Stimulated activated CD8-positive, alpha-beta memory T cell treated with anti-CD3 and anti-CD28 coated beads, Interleukin-2, amount 100 ng/mL, for 1 hour (primary cell): ENCODE results near the gene TPX2.

Experiments
- DNase-seq, 2 donors: peaks; one replicate each; pipeline ENCODE4 v3.0.0-alpha.2; 2020; ENCODE audit warnings: low read depth in 2 of 2

Gene TPX2

DNA sequence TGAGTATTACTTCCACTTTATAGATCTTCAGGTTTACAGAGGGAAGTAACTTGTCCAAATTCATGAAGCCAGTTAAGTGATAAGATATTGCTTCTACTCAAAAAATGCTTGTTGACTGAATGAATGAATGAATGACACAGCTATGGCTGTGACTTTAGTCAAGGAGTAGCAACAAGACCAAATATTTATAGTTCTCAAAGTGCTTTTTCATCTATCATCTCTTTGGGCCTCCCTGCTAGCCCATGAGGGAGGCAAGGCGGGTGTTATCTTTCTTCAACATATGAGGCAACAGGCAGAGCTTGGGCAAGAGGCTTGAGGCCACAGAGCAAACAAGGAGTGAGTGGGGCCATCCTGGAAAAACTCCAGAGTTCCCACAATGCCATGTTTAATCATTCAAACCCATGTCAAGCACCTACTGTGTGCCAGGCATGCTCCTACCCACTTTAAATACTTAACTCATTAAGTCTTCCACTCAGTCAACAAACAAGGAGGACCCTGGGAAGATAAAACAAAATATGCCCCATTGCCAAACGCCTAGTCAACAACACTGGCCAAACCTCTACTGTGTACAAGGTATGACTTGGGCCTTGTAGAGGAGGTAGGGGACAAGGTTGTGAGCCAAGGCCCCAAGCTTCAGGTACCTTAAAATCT is 32.4 kb upstream of the TPX2 start:
- DNase-seq, result no peak

DNA sequence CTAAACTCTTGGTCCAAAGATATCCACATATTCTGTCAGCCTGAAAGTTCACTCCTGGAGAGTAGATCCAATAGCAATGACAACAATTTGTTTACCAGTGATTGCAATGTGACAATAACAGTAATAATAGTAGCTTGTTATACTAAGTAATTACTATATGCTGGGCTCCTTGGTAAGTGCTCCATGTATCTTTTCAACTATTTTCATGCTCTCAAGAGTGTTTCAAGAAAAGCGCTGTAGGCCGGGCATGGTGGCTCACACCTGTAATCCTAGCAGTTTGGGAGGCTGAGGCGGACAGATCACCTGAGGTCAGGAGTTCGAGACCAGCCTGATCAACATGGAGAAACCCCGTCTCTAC is 31.9 kb upstream of the TPX2 start:
- no peak for DNase-seq

DNA sequence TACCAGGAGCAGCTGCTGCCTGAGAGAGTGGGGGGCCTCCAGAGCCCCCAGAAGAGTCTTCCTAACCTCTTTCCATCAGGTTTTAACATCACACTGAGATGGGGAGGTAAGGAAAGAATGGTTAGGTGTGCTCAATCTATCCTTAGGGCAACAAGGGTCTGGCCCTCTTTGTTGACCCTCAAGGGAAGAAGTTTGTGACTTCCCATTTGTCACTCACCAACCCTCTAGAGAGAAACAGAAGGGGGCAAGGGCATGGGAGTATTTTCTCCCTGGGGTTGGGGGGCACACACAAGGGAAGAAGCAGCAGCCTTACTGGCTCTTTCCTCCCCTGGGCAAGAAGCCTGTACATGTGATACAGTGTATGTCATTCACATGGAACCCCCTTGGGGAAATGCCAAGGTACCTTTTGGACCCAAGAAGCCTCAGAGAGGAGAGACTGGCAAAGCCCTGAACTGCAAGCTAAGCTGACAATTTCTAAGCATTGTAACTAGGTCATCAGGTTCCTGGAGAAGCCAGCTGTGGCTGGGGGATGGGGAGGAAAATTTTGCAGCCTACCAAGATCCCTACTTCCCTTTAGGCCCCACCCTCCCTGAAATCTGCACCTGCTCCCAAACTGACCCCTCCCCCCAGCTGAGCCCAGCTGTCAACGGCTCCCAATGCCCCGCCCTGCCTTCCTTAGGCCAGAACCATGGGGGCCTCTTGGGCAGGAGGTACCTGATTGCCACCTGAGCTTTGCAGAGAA is 30.9 kb upstream of the TPX2 start:
- no peak for DNase-seq

DNA sequence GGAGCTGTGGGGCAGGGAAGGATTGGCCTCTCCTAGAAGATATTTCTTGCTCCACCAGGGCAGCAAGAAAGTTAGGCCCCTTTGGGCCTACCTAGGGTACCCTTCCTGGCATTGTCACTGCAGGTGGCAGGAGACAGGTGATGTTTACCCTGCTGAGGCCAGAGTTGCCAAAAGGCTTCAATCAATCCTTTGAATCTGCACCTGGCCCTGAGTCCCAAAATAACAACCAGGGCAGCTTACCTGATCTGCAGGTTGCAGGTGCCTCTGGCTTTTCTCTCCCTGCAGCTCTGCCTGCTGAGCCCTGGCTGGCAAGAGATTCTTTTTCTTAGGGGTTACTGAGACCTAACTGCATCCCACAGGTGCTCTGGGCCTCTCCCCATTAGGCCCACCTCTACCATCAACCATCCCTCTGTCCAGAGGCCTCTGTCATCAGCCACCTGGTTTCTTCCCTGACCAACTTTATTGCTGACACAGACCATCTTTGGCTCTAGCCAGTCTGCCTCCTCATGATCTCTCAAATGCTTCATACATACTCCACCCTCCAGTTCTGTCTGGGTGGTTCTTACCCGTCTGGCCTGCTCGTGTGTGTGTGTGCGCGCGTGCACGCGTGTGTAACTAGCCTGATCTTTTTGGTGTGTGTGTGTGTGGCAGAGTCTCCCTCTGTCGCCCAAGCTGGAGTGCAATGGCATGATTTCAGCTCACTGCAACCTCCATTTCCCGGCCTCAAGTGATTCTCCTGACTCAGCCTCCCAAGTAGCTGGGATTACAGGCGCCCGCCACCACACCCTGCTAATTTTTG is 30.2 kb upstream of the TPX2 start:
- DNase-seq, result no peak

DNA sequence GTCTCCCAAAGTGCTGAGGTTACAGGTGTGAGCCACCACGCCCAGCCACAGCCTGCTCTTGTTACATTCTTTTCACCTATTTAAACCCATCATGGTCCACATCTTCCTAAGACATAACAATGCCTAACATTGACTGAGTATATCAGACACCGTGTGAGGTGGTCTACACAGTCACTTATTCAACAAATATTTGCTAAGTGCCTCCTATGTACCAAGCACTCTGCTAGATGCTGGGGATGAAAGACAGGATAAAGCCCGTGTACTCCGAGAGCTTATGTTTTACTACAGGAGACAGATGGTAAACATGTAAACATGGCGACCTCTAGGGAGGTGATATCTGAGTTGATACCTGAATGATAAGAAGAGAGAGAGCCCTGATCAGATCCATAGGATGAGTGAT is 29.2 kb upstream of the TPX2 start:
- no peak for DNase-seq

DNA sequence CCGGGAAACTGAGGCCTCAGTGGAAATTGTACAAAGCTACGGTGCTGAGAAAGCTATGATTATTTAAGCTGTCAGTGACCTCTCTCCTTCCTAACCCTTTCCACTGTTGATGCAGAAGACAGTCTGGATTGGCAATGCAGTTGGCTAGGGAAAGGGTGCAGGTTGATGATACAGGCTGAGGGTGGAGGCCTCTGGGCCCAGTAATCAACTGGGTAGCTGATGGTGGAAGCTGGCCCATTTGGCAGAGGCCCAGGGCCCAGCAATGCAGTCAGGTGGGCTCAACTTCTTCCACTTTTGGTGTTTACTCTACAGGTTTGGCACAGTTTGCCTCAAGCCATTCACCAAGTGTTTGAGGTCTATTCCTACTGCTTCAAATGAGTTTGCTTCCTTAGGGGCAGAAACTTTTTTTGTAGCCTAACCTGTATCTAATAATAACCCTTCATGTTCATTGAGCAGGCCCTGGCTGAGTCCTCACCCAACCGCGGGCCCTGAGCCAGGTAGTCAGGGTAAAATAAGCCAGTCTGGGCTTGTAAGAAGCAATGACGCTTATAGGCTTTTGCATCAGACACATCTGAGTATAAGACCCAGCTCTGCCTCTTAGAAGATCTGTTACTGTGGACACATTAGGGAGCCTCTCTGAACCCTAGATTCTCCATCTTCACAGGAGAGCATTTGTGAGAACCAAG is 28.5 kb upstream of the TPX2 start:
- no peak for DNase-seq

DNA sequence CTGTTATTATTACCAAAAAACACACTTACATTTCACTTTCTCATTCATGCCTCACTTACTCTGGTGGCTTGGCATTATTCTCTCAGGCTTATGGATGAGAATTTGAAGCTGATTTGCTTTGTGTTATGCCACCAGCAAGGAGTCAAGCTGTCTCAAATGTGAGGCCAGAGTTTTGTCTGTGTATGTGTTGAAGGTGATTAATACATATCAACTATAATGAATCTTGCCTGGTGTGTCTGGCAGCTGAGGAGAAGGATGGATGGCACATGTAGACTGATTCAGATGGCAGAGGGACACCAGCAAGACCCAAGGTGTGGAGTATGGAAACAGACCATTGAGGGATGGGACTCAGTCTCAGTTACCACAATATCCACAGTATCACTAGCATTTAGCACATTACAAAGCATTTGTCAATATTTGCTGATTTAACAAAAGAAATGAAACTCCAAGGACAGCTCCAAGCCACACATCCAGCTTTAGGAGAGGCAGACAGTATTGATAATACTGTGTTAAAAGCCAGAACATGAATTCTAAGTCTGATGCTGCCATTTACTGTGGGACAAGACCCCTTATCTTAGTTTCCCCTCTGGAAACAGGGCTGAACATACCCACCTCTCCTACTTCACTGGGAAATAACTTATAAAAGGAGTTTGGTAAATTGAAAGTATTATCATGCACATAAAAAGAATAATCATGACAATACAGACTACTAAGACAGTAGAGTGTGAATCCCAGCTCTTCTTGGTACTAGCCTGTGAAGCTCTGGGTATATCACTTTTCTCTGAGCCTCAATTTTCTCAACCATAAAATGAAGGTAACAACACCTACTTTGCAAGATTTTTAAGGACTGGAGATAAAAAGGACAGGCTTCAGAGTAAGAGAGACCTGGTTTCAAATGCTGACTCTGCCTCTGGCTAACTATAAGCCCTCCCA is 27.6 kb upstream of the TPX2 start:
- DNase-seq, result no peak

DNA sequence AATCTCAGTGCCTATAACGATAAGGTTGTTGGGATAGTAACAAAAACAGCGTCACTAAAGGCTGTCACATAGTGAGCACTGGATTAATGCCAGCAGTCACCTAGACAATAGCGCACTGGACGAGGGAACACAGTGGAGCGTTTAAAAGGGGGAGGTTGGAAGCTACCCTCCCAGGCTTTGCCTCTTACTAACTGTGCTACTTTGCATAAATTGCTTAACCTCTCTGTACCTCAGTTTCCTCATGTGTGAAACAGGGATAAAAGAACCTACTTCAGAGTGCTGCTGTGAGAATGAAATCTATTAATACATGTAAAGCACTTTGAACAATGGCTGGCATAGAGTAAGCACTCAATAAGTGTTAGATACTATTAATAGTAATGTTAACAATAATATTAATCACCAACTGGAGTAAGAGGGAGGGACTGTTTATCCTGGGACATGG is 27.0 kb upstream of the TPX2 start:
- no peak for DNase-seq

DNA sequence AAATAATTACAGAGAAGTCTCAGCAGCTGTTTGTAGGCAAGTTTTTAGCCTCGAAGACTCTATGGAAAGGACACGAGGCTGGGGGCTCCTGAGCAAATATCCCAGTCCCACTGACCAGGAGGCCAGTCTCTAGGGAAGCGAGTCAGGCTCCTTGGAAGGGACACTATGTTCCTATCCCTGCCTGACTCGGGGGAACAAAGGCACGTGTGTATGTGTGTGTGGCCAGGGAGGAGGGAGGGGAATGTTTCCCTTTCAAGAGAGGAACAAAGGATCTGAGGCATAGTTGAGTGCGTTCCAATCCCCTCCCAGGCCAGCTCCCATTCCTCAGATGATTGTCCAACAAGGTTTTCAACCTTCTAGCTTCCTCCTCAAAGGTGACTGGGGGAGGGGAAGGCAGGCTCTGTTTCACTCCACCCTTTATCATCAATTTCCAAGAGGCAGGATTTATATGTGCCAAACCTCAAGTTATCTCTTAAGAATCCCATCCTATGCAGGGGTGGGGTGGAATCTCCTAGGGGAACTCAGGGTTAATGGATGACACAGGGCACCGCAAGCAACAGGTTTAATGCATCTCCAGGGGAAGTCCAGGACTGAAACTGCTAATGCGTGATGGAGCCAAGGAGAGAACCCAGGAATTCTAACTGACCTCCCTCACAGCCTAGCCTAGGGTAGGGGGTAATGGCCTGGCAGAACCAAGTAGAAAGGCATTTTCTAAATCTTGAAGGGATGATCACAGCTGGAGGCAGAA is 26.4 kb upstream of the TPX2 start:
- no peak for DNase-seq

DNA sequence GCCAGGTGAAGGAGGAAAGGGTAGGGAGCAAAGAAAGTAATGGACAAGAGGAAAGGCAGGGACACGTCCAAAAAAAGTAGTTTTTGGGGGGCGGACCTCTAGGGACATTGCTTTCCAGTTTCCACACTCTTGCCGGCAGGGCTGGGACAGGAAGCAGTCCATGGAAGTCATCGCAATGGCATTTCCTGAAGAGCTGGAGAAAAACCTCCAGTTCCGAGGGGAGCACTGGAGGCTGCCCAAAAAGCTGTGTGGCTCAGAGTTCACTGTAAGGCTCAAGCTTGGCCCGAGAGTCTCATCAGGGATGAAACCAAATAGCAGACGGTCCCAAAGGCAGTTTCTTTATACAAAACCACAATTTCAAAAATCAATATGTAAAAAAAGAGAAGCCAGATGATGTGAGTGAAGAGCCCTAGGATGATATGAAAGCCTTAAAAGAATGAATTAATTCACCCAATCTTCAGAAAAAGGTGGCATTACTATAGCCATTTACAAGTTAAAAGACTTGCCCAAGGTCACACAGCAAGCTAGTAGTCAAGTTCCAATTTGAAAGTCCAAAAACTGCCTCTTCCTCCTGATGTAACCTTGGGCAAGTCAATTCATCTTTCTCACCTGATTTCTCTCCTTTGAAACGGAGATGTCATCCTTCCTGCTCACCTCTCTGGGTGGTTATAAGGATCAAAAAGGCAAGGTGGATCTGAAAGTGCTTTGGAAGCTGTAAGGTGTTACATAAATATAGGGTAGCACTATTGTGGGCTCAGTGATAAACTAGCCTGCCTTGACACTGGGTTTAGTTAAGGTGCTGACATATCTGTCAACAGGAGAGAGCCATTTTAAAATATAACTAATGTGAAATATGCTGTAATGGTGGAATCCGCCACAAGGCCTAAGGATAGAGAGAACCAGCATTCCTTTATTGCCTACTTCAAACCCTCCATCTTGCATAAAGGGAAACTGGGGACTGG is 25.5 kb upstream of the TPX2 start:
- DNase-seq, result no peak

DNA sequence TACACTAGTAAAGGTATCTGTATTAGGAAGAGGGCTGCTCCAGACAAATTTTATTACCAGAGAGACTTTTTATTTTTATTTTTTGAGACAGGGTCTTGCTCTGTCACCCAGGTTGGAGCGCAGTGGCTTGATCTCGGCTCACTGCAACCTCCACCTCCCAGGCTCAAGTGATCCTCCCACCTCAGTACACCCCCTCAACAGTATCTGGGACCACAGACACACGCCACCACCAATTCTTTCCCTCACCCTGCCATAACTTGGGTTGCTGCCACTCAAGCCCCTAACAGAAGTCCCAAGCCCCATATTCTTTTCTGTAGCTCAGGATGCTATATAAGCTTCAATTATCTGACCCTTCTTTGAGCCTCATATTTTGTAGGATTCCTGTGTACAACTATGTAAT is 23.3 kb upstream of the TPX2 start:
- DNase-seq, result no peak

DNA sequence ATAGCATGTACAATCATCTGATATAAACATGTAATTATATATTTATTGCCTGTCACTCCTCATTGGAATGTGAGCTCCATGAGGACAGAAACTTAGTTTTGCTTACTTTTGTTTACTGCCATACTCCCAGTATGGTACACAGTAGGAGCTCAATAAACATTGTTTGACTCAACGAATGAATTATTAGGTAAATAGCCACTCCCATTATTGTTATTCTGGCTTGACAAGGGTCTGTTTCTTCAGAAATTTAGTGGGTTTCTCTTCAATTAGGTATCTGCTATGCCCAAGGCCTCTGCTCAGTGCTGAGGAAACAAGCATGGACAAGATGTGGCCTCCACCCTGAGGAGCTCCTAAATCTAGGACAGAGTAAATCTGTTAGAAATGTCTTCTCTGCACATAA is 22.7 kb upstream of the TPX2 start:
- DNase-seq, result no peak

DNA sequence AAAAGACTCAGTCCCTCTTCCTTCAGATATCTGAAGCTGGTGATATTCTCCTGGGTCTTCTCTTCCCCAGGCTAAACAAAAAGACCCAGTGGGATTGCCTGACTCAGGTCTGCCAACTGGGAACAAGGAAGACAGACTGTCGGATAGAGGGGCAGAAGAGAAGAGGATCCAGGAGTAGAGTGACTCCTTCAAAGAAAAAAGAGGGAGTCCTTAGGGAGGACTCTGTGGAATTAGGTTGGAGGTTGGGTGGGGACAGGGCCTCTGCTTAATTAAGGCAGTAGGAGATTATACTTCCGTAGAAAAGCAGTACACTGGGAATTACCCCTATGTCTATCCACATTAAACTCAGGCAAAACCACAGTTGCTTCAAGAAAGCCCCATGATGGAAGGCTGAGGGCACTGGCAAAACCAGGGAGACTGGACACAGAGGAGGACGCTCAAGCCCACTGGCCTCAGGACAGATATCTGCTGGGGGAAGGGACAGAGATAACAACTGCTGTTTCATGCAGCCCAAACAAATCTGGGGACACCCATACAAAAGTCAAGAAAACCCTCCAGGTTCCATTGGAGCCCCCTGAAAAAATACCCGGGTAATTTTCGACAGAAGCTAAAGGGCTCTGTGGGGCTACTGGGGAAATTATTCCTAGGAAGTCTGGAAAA is 22.1 kb upstream of the TPX2 start:
- no peak for DNase-seq

DNA sequence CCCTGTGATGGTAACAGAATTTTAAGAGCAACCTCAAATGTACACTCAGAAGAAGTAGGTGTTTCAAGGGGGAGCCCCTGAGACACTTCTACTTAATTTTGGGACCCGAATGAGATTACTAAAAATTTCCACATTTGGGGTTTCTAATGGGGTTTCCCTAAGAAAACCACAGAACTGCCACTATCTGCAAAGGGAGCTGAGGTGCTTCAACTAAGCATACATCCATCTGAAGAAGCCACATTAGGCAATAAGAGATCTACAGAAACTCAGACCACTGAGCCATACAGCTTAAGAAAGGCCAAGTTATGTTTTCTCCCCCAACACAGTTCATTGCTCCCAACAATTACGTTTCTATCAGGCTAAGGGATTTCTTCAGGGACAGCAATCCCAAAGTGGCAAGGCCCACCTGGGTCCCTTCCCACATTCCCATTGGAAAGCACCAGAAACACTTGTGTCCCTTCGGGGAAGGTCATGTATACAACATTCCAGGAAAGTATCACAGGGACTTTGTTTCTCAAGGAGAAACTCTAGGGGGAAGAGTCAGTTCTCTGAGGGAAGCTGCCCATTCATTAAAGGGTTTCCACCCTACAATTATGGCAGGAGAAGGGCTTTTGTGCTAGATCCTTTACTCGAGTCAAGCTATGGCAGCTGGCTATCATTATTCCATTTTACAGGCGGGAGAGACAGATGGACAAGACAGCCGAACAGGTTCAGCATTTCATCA is 21.4 kb upstream of the TPX2 start:
- no peak for DNase-seq

DNA sequence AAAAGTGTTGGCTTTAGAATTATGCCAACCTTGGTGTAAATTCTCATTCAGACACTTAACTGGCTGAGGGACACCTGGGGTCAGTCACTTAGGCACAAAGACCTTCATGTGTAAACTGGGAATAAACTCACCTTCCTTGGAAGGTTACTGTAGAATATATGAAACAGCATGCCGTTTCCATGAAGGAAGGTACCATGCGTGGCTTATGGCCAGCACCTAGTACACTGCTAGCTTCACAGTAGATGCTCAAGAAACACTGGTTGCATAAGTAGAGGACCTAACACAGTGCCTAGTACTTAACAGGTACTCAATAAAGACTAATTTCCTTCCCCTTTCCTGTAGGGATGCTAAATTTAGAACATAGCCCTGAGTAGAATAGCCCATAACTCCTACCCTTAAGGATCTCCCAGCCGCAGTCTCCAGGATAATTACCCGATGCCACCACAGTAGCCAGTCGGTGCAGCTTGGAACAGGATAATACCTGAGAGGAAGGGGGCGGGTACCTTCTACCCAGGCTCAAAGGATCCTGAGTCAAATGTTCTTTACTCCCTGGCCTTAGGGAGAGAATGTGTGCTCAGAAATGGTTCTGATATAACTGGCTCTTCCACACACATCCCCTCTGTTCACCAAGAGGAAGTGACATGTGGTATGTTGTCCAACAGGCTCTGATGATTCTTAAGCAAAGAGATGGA is 20.0 kb upstream of the TPX2 start:
- DNase-seq, result no peak

DNA sequence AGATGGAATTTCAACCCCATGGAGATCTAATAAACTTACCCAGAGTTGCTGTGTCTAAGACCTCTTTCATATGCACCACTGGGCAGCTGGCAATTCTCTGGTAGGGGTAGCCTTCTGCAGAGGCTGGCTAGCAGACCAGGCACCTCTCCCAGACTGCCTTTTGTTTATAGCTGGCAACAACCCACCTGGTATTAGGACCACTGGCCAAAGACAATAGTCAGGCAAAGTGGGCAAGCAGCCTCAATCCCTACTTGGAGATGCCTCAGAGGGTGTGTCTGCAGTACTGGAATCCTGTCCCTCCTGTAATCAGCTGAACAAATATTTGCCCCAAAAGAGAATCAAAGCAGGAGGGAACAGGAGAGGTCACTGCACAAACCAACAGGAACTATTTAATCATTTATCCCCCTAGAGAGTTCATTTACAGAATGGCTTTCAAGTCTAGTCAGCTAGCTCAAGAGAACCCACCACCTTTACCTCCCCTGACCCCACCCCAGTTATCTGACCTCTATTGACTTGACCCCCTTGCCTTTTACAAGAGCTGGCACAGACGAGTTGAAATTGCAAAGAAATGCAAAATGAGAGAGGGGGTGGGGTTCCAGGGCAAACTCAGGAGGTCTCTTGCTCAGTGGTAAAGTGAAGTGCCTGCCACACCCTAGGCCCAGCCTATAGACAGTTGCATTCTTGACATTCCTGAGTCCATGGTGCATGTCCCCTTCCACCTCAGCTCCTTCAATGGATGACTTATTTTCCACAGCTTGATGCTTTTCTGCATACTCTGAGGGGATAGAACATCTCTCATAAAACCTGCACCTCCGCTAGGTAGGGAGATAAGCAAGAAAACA is 19.2 kb upstream of the TPX2 start:
- DNase-seq, result no peak
